Progenitor cell of endocrine pancreas (in vitro differentiated cells): ENCODE results near the gene CDH12. TPM values are rescaled to one million over a fixed set of nuclear protein-coding genes. Genes with fewer than 3 reads are reported as not detected.

Source experiments
- DNase-seq: peaks from one replicate; pipeline ENCODE4 v3.0.0; 2021; ENCODE audit warnings: low spot score; ENCODE audit not compliant: unreplicated experiment
- H3K27ac Mint-ChIP-seq: 2 replicates; pipeline ENCODE4 v1.8.0; 2021; ENCODE audit warnings: mild to moderate bottlenecking, moderate library complexity, mixed read lengths
- H3K27me3 Mint-ChIP-seq: 2 replicates; pipeline ENCODE4 v1.8.0; 2021; ENCODE audit warnings: mixed read lengths
- H3K36me3 Mint-ChIP-seq: 2 replicates; pipeline ENCODE4 v1.8.0; 2022; ENCODE audit warnings: mixed read lengths; ENCODE audit not compliant: insufficient read depth
- H3K4me1 Mint-ChIP-seq: 2 replicates; pipeline ENCODE4 v1.8.0; 2021; ENCODE audit warnings: low read depth, mixed read lengths
- H3K4me3 Mint-ChIP-seq: 2 replicates; pipeline ENCODE4 v1.8.0; 2021; ENCODE audit warnings: low read depth, mild to moderate bottlenecking, moderate library complexity, mixed read lengths
- H3K9me3 Mint-ChIP-seq: 2 replicates; pipeline ENCODE4 v1.8.0; 2021; ENCODE audit warnings: low read depth, mixed read lengths
- CTCF ChIP-seq: fragments of 200-600 bp; sonication (generic); IDR thresholded peaks from one replicate; pipeline ENCODE4 v1.5.0; 2021; ENCODE audit warnings: antibody characterized with exemption, mild to moderate bottlenecking; ENCODE audit not compliant: unreplicated experiment
- total RNA-seq: library from RNA; stranded (reverse); gene quantifications from 2 replicates; pipeline ENCODE4 v1.2.1, GENCODE V29; 2021

CDH12 gene
- total RNA-seq, 1 donor from 2014 or later = 2.8 TPM

- Mint-ChIP-seq H3K4me3 (no peak overlapping the region), H3K27ac (no peak overlapping the region), H3K4me1 (peaks cover 4% of the 10 kb centered on the region), H3K36me3 (no peaks in the 10 kb centered on the region), H3K27me3 (peaks cover 5% of the 10 kb centered on the region), H3K9me3 (no peaks in the 10 kb centered on the region)
- no peak for TF ChIP-seq CTCF
- no peak for DNase-seq
These were observed 934.7 kb downstream of the CDH12 start for GRCh38 chr5:21918451-21918850.

DNA sequence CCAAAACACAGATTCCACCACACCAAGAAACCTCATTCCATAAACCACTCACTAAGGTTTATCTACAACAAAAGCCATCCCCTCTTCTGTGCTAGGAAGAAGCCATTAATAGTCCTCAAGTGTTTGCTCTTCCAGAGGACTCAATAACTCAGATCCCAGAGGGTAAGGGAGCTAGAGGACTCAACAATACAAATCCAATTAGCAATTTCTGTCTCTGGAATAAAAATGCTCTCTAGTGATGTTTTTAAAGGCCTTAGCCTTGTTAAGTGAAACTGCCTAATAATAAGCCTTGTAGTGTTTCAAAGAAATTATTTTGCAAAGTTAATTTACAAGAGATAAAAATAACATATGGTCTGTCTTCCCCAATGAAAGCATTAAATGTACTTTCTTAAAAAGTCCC is 942.4 kb downstream of the CDH12 start:
- no peaks in the 10 kb centered on the region for H3K27me3 Mint-ChIP-seq
- no peak overlapping the region for H3K27ac Mint-ChIP-seq
- no peaks in the 10 kb centered on the region for H3K36me3 Mint-ChIP-seq
- no peaks in the 10 kb centered on the region for H3K9me3 Mint-ChIP-seq
- TF ChIP-seq CTCF = no peak
- no peak for DNase-seq
- H3K4me3 Mint-ChIP-seq = no peak overlapping the region
- peaks cover 4% of the 10 kb centered on the region for H3K4me1 Mint-ChIP-seq

- H3K9me3 Mint-ChIP-seq = no peaks in the 10 kb centered on the region
- H3K27me3 Mint-ChIP-seq = no peaks in the 10 kb centered on the region
- TF ChIP-seq CTCF = no peak
- no peak for DNase-seq
- no peak overlapping the region for H3K27ac Mint-ChIP-seq
- no peak overlapping the region for H3K4me3 Mint-ChIP-seq
- no peaks in the 10 kb centered on the region for H3K36me3 Mint-ChIP-seq
- peaks cover 1% of the 10 kb centered on the region for H3K4me1 Mint-ChIP-seq
These were observed 957.3 kb downstream of the CDH12 start for GRCh38 chr5:21895766-21896350.

DNA sequence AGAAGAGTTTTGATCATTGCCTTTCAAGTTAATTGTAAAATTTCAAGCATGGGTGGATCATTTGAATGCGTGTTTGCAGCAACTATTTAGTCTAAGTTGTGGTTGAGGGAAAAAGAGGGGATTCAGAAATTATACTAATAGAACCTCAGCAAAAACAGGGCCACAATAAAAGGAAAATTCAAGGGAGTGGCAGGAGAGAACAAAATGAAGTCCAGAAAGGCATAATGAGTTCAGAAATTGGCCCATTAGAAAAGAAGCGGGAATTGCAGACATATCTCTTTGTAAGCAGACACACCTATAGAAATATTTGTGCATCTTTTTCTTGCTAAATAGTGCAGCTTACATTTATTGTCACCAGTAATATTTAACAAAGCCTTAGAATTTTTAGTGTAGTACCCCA is 960.0 kb downstream of the CDH12 start:
- no peak for DNase-seq
- Mint-ChIP-seq H3K36me3 (no peaks in the 10 kb centered on the region), H3K4me3 (no peak overlapping the region), H3K9me3 (no peaks in the 10 kb centered on the region), H3K27me3 (no peaks in the 10 kb centered on the region), H3K4me1 (peaks cover 2% of the 10 kb centered on the region), H3K27ac (no peak overlapping the region)
- TF ChIP-seq CTCF = no peak

DNA sequence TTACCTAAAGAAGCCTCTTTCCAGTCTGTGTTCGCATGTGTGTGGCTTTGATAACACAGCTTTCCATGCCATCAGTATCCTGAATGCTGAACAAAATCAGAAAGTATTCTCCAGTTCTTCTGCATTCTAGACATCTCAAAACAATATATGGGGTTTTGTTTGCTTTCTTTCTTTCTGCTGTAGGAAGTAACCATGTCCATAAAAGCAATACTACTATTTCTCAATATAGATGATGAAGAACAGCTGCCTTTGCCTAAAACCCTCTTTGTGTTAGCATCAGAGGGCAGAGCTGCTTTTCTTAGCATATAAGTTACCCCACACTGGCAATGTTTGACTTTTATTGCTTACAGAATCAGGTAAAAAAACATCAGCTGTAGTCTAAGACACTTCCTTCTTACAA is 963.6 kb downstream of the CDH12 start:
- Mint-ChIP-seq H3K36me3 (no peaks in the 10 kb centered on the region), H3K4me3 (no peak overlapping the region), H3K9me3 (no peaks in the 10 kb centered on the region), H3K27me3 (no peaks in the 10 kb centered on the region), H3K4me1 (peaks cover 2% of the 10 kb centered on the region), H3K27ac (no peak overlapping the region)
- no peak for TF ChIP-seq CTCF
- DNase-seq = no peak
